ENCODE data around the gene DPAGT1. TPM values are rescaled to one million over a fixed set of nuclear protein-coding genes. Genes with fewer than 3 reads are reported as not detected.

DPAGT1 gene
- total RNA-seq (2014; rRNA removed; shearing (Covaris generic); ENCODE audit: low replicate concordance), result 10.0 and 27.3 TPM in 2 replicates

DNA sequence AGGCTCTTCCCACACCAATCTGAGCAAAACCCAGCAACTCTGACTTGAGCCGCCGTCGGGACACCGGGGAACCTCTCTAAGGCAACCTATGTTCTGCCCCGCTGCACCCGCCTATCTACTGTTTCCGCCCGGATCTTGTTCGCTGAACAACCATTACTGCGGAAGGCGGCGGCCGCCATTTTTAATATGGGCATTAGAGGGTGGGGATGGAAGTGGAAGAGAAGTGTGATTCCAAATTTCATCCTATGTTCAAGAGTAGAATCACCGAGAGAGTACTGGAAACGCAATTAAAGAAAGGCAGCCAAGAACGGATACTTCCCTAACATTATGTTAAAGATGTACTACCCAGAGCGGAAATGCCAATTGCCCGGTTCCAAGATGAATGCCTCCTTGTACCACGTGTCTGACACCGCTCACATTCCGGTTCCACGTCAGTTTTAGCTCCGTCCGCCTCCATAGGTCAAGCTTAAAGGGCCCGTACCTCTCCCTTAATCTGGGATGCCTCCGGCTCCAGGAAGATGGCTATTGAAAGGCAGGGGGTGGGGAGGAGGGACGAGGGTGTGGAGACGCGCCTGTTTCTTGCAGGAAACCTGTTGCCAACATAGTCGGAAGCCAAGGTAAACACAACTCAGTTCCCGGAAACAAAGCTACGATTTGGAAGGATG is at the start of gene DPAGT1:
DPAGT1 (minus strand) TSS at position 95 of the 665 bp plus-strand sequence. CDS start 198 bp downstream, outside the sequence.
- H3K4me1 ChIP-seq (ENCODE audit: low read length), result peaks cover 49% of the 10 kb centered on the region
- peak within 1 kb of the TSS; percentile 92 for H3K4me3 ChIP-seq (ENCODE audit: low read length)
- peaks cover 19% of the 10 kb centered on the region for H3K79me2 ChIP-seq (ENCODE audit: low read length)
- H3K36me3 ChIP-seq (ENCODE audit: insufficient read depth, low read length), result peaks cover 4% of the 10 kb centered on the region
- H3K4me2 ChIP-seq (ENCODE audit: low read depth, low read length, poor library complexity, severe bottlenecking), result peak within 1 kb of the TSS; percentile 99
- no peaks in the 10 kb centered on the region for H4K20me1 ChIP-seq (ENCODE audit: insufficient read depth, low read depth, low read length)
- peak; percentile 91 for DNase-seq
- H3K27ac ChIP-seq (ENCODE audit: low read length), result peak within 1 kb of the TSS; percentile 81
- no peaks in the 10 kb centered on the region for H3K9me3 ChIP-seq (ENCODE audit: low read length)
- H2AFZ ChIP-seq (ENCODE audit: low read length), result peak within 1 kb of the TSS; percentile 89; the same call in 1 of the 2 replicates
- no peaks in the 10 kb centered on the region for H3K27me3 ChIP-seq (ENCODE audit: low read length)
- H3K9me2 ChIP-seq (replicated peaks; ENCODE audit: insufficient read depth, low read length), result no peaks in the 10 kb centered on the region
- peak within 1 kb of the TSS; percentile 91 for H3K9ac ChIP-seq (ENCODE audit: low read length)

- DNase-seq, result no peak
- H2AFZ ChIP-seq (ENCODE audit: low read length), result no peak overlapping the region
- H3K79me2 ChIP-seq (ENCODE audit: low read length), result no peaks in the 10 kb centered on the region
- no peaks in the 10 kb centered on the region for H3K9me3 ChIP-seq (ENCODE audit: low read length)
- H3K27me3 ChIP-seq (ENCODE audit: low read length), result no peaks in the 10 kb centered on the region
- H3K27ac ChIP-seq (ENCODE audit: low read length), result no peak overlapping the region
- H3K36me3 ChIP-seq (ENCODE audit: insufficient read depth, low read length), result no peaks in the 10 kb centered on the region
- no peak overlapping the region for H3K4me3 ChIP-seq (ENCODE audit: low read length)
- H3K4me1 ChIP-seq (ENCODE audit: low read length), result peaks cover 9% of the 10 kb centered on the region
- H3K9me2 ChIP-seq (replicated peaks; ENCODE audit: insufficient read depth, low read length), result no peaks in the 10 kb centered on the region
- H3K4me2 ChIP-seq (ENCODE audit: low read depth, low read length, poor library complexity, severe bottlenecking), result no peak overlapping the region
- no peak overlapping the region for H3K9ac ChIP-seq (ENCODE audit: low read length)
- no peaks in the 10 kb centered on the region for H4K20me1 ChIP-seq (ENCODE audit: insufficient read depth, low read depth, low read length)
Observed at GRCh38 chr11:119149786-119150275, 48.2 kb upstream of the DPAGT1 start.

- Histone ChIP-seq H3K27me3 (ENCODE audit: low read length) (no peaks in the 10 kb centered on the region), H3K4me1 (ENCODE audit: low read length) (peaks cover 9% of the 10 kb centered on the region), H3K36me3 (ENCODE audit: insufficient read depth, low read length) (no peaks in the 10 kb centered on the region), H3K9me2 (replicated peaks; ENCODE audit: insufficient read depth, low read length) (no peaks in the 10 kb centered on the region), H3K4me2 (ENCODE audit: low read depth, low read length, poor library complexity, severe bottlenecking) (no peak within 1 kb of the TSS), H3K79me2 (ENCODE audit: low read length) (no peaks in the 10 kb centered on the region), H2AFZ (ENCODE audit: low read length) (no peak within 1 kb of the TSS), H4K20me1 (ENCODE audit: insufficient read depth, low read depth, low read length) (no peaks in the 10 kb centered on the region), H3K4me3 (ENCODE audit: low read length) (no peak within 1 kb of the TSS), H3K9me3 (ENCODE audit: low read length) (no peaks in the 10 kb centered on the region), H3K9ac (ENCODE audit: low read length) (no peak within 1 kb of the TSS), H3K27ac (ENCODE audit: low read length) (no peak within 1 kb of the TSS)
- no peak for DNase-seq
Observed at GRCh38 chr11:119149018-119149785, 47.5 kb upstream of the DPAGT1 start, which contains the start of gene ABCG4. Gene ABCG4, plus strand, starts transcription at chr11:119149052. Its CDS starts 914 bp downstream, at chr11:119149966.

- H3K4me1 ChIP-seq (ENCODE audit: low read length), result peaks cover 9% of the 10 kb centered on the region
- no peak for DNase-seq
- no peaks in the 10 kb centered on the region for H3K9me3 ChIP-seq (ENCODE audit: low read length)
- H3K79me2 ChIP-seq (ENCODE audit: low read length), result no peaks in the 10 kb centered on the region
- no peak overlapping the region for H3K4me2 ChIP-seq (ENCODE audit: low read depth, low read length, poor library complexity, severe bottlenecking)
- no peak overlapping the region for H3K27ac ChIP-seq (ENCODE audit: low read length)
- no peak overlapping the region for H3K9ac ChIP-seq (ENCODE audit: low read length)
- H4K20me1 ChIP-seq (ENCODE audit: insufficient read depth, low read depth, low read length), result no peaks in the 10 kb centered on the region
- no peaks in the 10 kb centered on the region for H3K9me2 ChIP-seq (replicated peaks; ENCODE audit: insufficient read depth, low read length)
- H3K4me3 ChIP-seq (ENCODE audit: low read length), result no peak overlapping the region
- no peaks in the 10 kb centered on the region for H3K27me3 ChIP-seq (ENCODE audit: low read length)
- H3K36me3 ChIP-seq (ENCODE audit: insufficient read depth, low read length), result no peaks in the 10 kb centered on the region
- H2AFZ ChIP-seq (ENCODE audit: low read length), result no peak overlapping the region
Observed at GRCh38 chr11:119148720-119149017, 47.0 kb upstream of the DPAGT1 start.

DNA sequence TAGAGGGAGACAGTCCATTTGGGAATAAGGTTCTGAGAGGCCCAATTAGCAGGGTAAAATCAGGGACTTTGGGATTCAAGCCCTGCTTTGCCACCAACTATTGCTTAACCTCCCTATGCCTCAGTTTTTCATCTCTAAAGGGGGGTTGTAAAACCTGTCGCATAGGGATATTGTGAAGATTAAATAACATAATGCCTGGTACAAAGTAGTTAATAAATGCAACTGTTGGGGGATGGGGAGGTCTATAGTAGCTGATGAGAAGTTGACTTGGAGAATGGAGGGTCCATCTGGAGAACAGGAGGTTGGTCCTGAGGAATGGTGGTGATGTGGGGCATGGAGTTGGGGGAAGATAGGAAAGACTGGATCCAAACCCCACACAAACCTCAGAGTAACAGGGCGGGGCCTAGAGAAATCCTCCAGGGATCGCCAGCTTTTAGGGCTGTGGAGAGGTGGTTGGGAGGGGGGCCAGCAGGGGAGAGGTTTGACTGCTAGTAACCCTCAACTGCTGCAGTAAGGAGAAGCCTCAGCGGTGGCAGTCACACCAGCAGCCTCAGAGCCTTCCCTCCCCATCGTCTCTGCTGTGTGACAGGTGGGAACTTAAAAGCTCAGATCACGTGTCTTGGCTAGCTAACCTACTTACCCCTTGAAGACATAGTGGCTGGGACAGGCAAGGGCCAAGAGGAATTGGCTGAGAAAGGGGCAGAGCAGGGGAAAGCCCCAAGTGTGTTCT is 46.1 kb upstream of the DPAGT1 start:
- H3K9ac ChIP-seq (ENCODE audit: low read length), result no peak overlapping the region

DNA sequence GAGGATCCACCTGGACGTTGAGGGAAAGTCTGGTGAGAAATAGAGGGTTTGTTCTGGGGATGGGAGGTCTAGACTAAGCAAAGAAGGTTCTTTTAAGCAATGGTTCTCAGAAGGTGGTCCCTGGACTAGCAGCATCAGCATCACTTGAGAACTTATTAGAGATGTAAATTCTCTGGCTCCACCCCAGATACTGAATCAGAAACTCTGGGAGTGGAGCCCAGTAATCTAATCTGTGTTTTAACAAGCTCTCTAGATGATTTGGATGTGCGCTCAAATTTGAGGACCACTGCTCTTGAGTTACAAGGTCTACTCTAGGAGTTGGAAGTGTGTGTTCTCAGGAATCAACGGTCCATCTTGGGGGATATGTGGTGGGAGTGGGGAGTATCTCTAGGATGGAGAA is 43.9 kb upstream of the DPAGT1 start:
- Histone ChIP-seq H2AFZ (ENCODE audit: low read length) (no peak overlapping the region), H3K27ac (ENCODE audit: low read length) (no peak overlapping the region), H3K9me2 (replicated peaks; ENCODE audit: insufficient read depth, low read length) (no peaks in the 10 kb centered on the region), H3K4me1 (ENCODE audit: low read length) (peaks cover 9% of the 10 kb centered on the region), H3K9ac (ENCODE audit: low read length) (no peak overlapping the region), H3K27me3 (ENCODE audit: low read length) (no peaks in the 10 kb centered on the region), H3K36me3 (ENCODE audit: insufficient read depth, low read length) (no peaks in the 10 kb centered on the region), H3K79me2 (ENCODE audit: low read length) (no peaks in the 10 kb centered on the region), H4K20me1 (ENCODE audit: insufficient read depth, low read depth, low read length) (no peaks in the 10 kb centered on the region), H3K9me3 (ENCODE audit: low read length) (no peaks in the 10 kb centered on the region), H3K4me2 (ENCODE audit: low read depth, low read length, poor library complexity, severe bottlenecking) (no peak overlapping the region), H3K4me3 (ENCODE audit: low read length) (no peak overlapping the region)
- no peak for DNase-seq

More for the DNA sequence above, 46.1 kb upstream of the DPAGT1 start:
- Histone ChIP-seq H3K9me3 (ENCODE audit: low read length) (no peaks in the 10 kb centered on the region), H3K27ac (ENCODE audit: low read length) (no peak overlapping the region), H3K27me3 (ENCODE audit: low read length) (no peaks in the 10 kb centered on the region), H3K4me2 (ENCODE audit: low read depth, low read length, poor library complexity, severe bottlenecking) (no peak overlapping the region), H2AFZ (ENCODE audit: low read length) (no peak overlapping the region), H3K9me2 (replicated peaks; ENCODE audit: insufficient read depth, low read length) (no peaks in the 10 kb centered on the region), H3K4me3 (ENCODE audit: low read length) (no peak overlapping the region), H3K4me1 (ENCODE audit: low read length) (peaks cover 9% of the 10 kb centered on the region), H3K36me3 (ENCODE audit: insufficient read depth, low read length) (no peaks in the 10 kb centered on the region), H4K20me1 (ENCODE audit: insufficient read depth, low read depth, low read length) (no peaks in the 10 kb centered on the region), H3K79me2 (ENCODE audit: low read length) (no peaks in the 10 kb centered on the region)
- DNase-seq, result no peak

DNA sequence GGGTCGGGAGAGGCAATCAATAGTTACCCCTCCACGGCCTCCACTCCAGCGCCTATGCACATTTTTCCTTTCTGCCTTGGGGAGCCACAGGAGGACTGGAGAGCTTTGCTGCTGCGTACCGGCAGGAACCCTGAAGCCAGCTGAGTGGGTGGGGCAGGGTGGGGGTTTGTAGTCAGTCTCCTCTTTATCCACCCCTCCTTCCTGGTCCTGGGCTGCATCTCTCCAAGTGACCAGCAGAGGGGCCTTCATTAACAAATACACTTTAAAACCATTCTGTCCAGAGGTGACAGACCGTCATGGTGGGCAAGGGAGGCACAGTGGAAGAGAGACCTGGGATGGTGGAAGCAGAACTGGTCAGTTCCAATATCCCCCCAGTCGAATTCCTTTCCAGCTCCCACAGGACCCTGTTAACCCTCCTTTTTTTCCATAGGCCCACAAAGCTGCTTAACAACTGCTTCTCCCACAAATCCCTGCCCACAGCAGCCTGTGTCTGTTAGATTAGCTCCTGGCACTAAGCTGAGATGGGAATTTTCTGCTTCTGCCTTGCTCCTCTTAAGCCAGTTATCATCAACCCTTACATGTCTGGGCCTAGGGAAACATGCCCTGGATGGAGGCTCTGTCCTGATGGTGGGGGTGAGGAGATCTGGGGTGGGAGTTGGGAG is 43.3 kb upstream of the DPAGT1 start:
- Histone ChIP-seq H3K36me3 (ENCODE audit: insufficient read depth, low read length) (no peaks in the 10 kb centered on the region), H4K20me1 (ENCODE audit: insufficient read depth, low read depth, low read length) (no peaks in the 10 kb centered on the region), H3K79me2 (ENCODE audit: low read length) (no peaks in the 10 kb centered on the region), H3K27me3 (ENCODE audit: low read length) (no peaks in the 10 kb centered on the region), H3K9me2 (replicated peaks; ENCODE audit: insufficient read depth, low read length) (no peaks in the 10 kb centered on the region), H3K27ac (ENCODE audit: low read length) (no peak overlapping the region), H3K9ac (ENCODE audit: low read length) (no peak overlapping the region), H3K4me3 (ENCODE audit: low read length) (no peak overlapping the region), H2AFZ (ENCODE audit: low read length) (no peak overlapping the region), H3K9me3 (ENCODE audit: low read length) (no peaks in the 10 kb centered on the region), H3K4me1 (ENCODE audit: low read length) (peaks cover 9% of the 10 kb centered on the region), H3K4me2 (ENCODE audit: low read depth, low read length, poor library complexity, severe bottlenecking) (no peak overlapping the region)
- DNase-seq, result peak; percentile 71

All from Karpas-422 (cell line).